DND-41 (cell line): ENCODE data around the gene ABCA2.

Experiments used
- CTCF ChIP-seq: IDR thresholded peaks from 2 replicates; pipeline ENCODE4 v1.5.1; 2012; ENCODE audit warnings: borderline replicate concordance, low read length, moderate library complexity, mild to moderate bottlenecking; ENCODE audit not compliant: poor library complexity, severe bottlenecking; ENCODE audit errors: extremely low read depth
- EZH2 ChIP-seq: IDR thresholded peaks from 3 replicates; pipeline ENCODE4 v1.6.1; 2012; ENCODE audit warnings: borderline replicate concordance, low read depth, mild to moderate bottlenecking, moderate library complexity, low read length, inconsistent platforms; ENCODE audit not compliant: severe bottlenecking

GRCh38 chr9:136996361-136997292 lies 31.4 kb downstream of the ABCA2 start, which contains the start of gene CLIC3:
- TF ChIP-seq CTCF (no peak), EZH2 (no peak)
